ENCODE measurements around the gene MCTP2.

DNA sequence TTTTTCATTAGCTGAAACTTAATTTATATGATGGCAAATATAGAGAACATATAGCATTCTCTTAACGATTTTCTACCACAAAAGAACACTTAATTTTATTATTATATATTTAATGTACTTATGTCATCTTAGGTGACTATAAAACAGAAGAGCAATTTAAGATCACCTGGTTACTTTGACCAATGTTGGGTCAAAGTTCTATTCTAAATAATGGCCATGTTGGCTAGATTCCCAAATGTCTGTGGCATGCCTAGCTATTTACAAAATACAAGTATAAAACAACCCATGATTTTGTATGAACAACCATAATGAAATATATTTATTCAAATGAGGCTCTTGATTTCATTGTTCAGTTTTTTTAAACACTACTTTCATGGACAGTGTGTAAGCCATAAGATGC, 200.9 kb downstream of the MCTP2 start:
- TF ChIP-seq FOXM1 (IDR thresholded peaks at IDR 0.05; ENCODE audit: borderline replicate concordance, low read depth) (no peak), TAF1 (IDR thresholded peaks at IDR 0.05; ENCODE audit: low read depth) (no peak), YY1 (IDR thresholded peaks at IDR 0.05; ENCODE audit: low read depth) (no peak)
